ENCODE data around the gene ZC3H7B.

The ZC3H7B gene

GRCh38 chr22:41344189-41344788, 43.0 kb downstream of the ZC3H7B start:
- no peak for DNase-seq
- in situ Hi-C loops (cut with HindIII; ENCODE audit: low pct_ligation_motif_present, low pct_unique_long_range_greater_than_20kb, low sequenced_read_pairs), result no loop called here

GRCh38 chr22:41345807-41346335, 44.5 kb downstream of the ZC3H7B start:
- DNase-seq, result no peak
- in situ Hi-C loops (cut with HindIII; ENCODE audit: low pct_ligation_motif_present, low pct_unique_long_range_greater_than_20kb, low sequenced_read_pairs), result no loop called here

- in situ Hi-C loops (cut with HindIII; ENCODE audit: low pct_ligation_motif_present, low pct_unique_long_range_greater_than_20kb, low sequenced_read_pairs), result no loop called here
- DNase-seq, result no peak
These were observed 45.9 kb downstream of the ZC3H7B start for GRCh38 chr22:41347066-41347859.

- in situ Hi-C loops (cut with HindIII; ENCODE audit: low pct_ligation_motif_present, low pct_unique_long_range_greater_than_20kb, low sequenced_read_pairs), result no loop called here
- no peak for DNase-seq
These were observed 47.7 kb downstream of the ZC3H7B start for GRCh38 chr22:41348964-41349484.

- in situ Hi-C loops (cut with HindIII; ENCODE audit: low pct_ligation_motif_present, low pct_unique_long_range_greater_than_20kb, low sequenced_read_pairs), result no loop called here
These were observed 48.8 kb downstream of the ZC3H7B start for GRCh38 chr22:41350087-41350486.

GRCh38 chr22:41351011-41351410, 49.7 kb downstream of the ZC3H7B start:
- in situ Hi-C loops (cut with HindIII; ENCODE audit: low pct_ligation_motif_present, low pct_unique_long_range_greater_than_20kb, low sequenced_read_pairs), result no loop called here
- DNase-seq, result no peak

More at GRCh38 chr22:41350087-41350486, 48.8 kb downstream of the ZC3H7B start:
- DNase-seq, result no peak

GRCh38 chr22:41352058-41352457, 50.7 kb downstream of the ZC3H7B start:
- DNase-seq, result peak; percentile 7
- in situ Hi-C loops (cut with HindIII; ENCODE audit: low pct_ligation_motif_present, low pct_unique_long_range_greater_than_20kb, low sequenced_read_pairs), result no loop called here

- in situ Hi-C loops (cut with HindIII; ENCODE audit: low pct_ligation_motif_present, low pct_unique_long_range_greater_than_20kb, low sequenced_read_pairs), result no loop called here
- no peak for DNase-seq
These were observed 52.7 kb downstream of the ZC3H7B start for GRCh38 chr22:41353862-41354575.

GRCh38 chr22:41354979-41355378, 53.7 kb downstream of the ZC3H7B start:
- no peak for DNase-seq
- in situ Hi-C loops (cut with HindIII; ENCODE audit: low pct_ligation_motif_present, low pct_unique_long_range_greater_than_20kb, low sequenced_read_pairs), result no loop called here

GRCh38 chr22:41355895-41356294, 54.6 kb downstream of the ZC3H7B start:
- DNase-seq, result no peak
- in situ Hi-C loops (cut with HindIII; ENCODE audit: low pct_ligation_motif_present, low pct_unique_long_range_greater_than_20kb, low sequenced_read_pairs), result no loop called here

- in situ Hi-C loops (cut with HindIII; ENCODE audit: low pct_ligation_motif_present, low pct_unique_long_range_greater_than_20kb, low sequenced_read_pairs), result no loop called here
- DNase-seq, result no peak
These were observed 55.2 kb downstream of the ZC3H7B start for GRCh38 chr22:41356430-41357028.

- in situ Hi-C loops (cut with HindIII; ENCODE audit: low pct_ligation_motif_present, low pct_unique_long_range_greater_than_20kb, low sequenced_read_pairs), result no loop called here
- DNase-seq, result no peak
These were observed 55.9 kb downstream of the ZC3H7B start for GRCh38 chr22:41357191-41357590.

- in situ Hi-C loops (cut with HindIII; ENCODE audit: low pct_ligation_motif_present, low pct_unique_long_range_greater_than_20kb, low sequenced_read_pairs), result no loop called here
- DNase-seq, result no peak
These were observed 57.6 kb downstream of the ZC3H7B start for GRCh38 chr22:41358927-41359326.

- in situ Hi-C loops (cut with HindIII; ENCODE audit: low pct_ligation_motif_present, low pct_unique_long_range_greater_than_20kb, low sequenced_read_pairs), result no loop called here
- DNase-seq, result no peak
These were observed 58.1 kb downstream of the ZC3H7B start for GRCh38 chr22:41359376-41359775.

- in situ Hi-C loops (cut with HindIII; ENCODE audit: low pct_ligation_motif_present, low pct_unique_long_range_greater_than_20kb, low sequenced_read_pairs), result no loop called here
- no peak for DNase-seq
These were observed 58.8 kb downstream of the ZC3H7B start for GRCh38 chr22:41360126-41360525.

GRCh38 chr22:41361716-41362310, 60.5 kb downstream of the ZC3H7B start:
- in situ Hi-C loops (cut with HindIII; ENCODE audit: low pct_ligation_motif_present, low pct_unique_long_range_greater_than_20kb, low sequenced_read_pairs), result no loop called here
- no peak for DNase-seq

- DNase-seq, result no peak
- in situ Hi-C loops (cut with HindIII; ENCODE audit: low pct_ligation_motif_present, low pct_unique_long_range_greater_than_20kb, low sequenced_read_pairs), result no loop called here
These were observed 61.3 kb downstream of the ZC3H7B start for GRCh38 chr22:41362615-41363014.

GRCh38 chr22:41364233-41364632, 62.9 kb downstream of the ZC3H7B start:
- in situ Hi-C loops (cut with HindIII; ENCODE audit: low pct_ligation_motif_present, low pct_unique_long_range_greater_than_20kb, low sequenced_read_pairs), result no loop called here

More at GRCh38 chr22:41364233-41364632, 62.9 kb downstream of the ZC3H7B start:
- no peak for DNase-seq
